Measurements from ENCODE around the gene CCDC146. TPM values are rescaled to one million over a fixed set of nuclear protein-coding genes. Genes with fewer than 3 reads are reported as not detected.

CCDC146 gene
- total RNA-seq, 4 donors from 2014 or later: 13.7 to 65.1 (median 15.7) TPM

- Histone ChIP-seq H3K4me1 (no peaks in the 10 kb centered on the region), H3K9me3 (no peaks in the 10 kb centered on the region), H3K27me3 (no peaks in the 10 kb centered on the region), H3K36me3 (peaks cover 4% of the 10 kb centered on the region), H3K27ac (no peak overlapping the region), H3K4me3 (no peak overlapping the region)
- no peak for DNase-seq (ENCODE audit: low spot score in 2 of 2)
- no peak for TF ChIP-seq EP300 (IDR thresholded peaks at IDR 0.05)
- TF ChIP-seq CTCF (IDR thresholded peaks at IDR 0.05): no peak
- TF ChIP-seq POLR2A (IDR thresholded peaks at IDR 0.05): no peak
- TF ChIP-seq POLR2AphosphoS5 (IDR thresholded peaks at IDR 0.05): no peak
- WGBS: 95% methylated on average over 6 of the region's 6 CpGs
These were observed 136.2 kb downstream of the CCDC146 start for GRCh38 chr7:77258593-77258992.

- Histone ChIP-seq H3K4me1 (no peaks in the 10 kb centered on the region), H3K36me3 (peaks cover 4% of the 10 kb centered on the region), H3K9me3 (no peaks in the 10 kb centered on the region), H3K27ac (no peak overlapping the region), H3K4me3 (no peak overlapping the region), H3K27me3 (no peaks in the 10 kb centered on the region)
- no peak for TF ChIP-seq POLR2A (IDR thresholded peaks at IDR 0.05)
- TF ChIP-seq EP300 (IDR thresholded peaks at IDR 0.05): no peak
- no peak for TF ChIP-seq POLR2AphosphoS5 (IDR thresholded peaks at IDR 0.05)
- TF ChIP-seq CTCF (IDR thresholded peaks at IDR 0.05): no peak
- DNase-seq (ENCODE audit: low spot score in 2 of 2): no peak
- 91% methylated on average over 4 of the region's 4 CpGs for WGBS
These were observed 139.9 kb downstream of the CCDC146 start for GRCh38 chr7:77262316-77262715.

GRCh38 chr7:77265666-77266065 is 143.3 kb downstream of the CCDC146 start:
- Histone ChIP-seq H3K27me3 (no peaks in the 10 kb centered on the region), H3K4me3 (no peak overlapping the region), H3K9me3 (no peaks in the 10 kb centered on the region), H3K36me3 (no peaks in the 10 kb centered on the region), H3K27ac (no peak overlapping the region), H3K4me1 (no peaks in the 10 kb centered on the region)
- WGBS: 84% methylated on average over 4 of the region's 4 CpGs
- TF ChIP-seq EP300 (IDR thresholded peaks at IDR 0.05) (no peak), POLR2A (IDR thresholded peaks at IDR 0.05) (no peak), CTCF (IDR thresholded peaks at IDR 0.05) (no peak), POLR2AphosphoS5 (IDR thresholded peaks at IDR 0.05) (no peak)
- no peak for DNase-seq (ENCODE audit: low spot score in 2 of 2)

DNA sequence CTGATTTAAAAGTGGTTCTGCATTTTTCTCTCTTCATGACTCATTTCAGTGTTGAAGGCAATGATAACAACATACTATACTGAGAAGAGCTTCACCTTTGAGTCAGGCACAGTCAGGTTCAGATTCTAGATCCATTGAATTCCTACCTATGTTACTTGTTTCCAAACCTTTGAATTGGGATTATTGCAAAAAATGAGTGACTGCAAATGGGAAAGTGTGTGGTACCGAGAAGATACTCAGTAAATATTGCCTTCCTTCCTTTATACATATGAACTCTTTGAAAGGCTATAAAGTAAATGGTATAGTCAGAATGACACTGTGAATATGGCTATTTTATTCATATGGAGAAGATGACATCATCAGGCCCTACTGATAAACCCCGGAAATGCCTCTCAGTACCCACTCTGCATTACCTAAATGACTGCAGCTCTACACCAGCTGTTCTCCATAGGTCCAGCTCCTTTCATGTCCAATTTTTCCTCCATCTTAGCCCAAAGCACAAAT is 143.9 kb downstream of the CCDC146 start:
- Histone ChIP-seq H3K9me3 (no peaks in the 10 kb centered on the region), H3K4me1 (no peaks in the 10 kb centered on the region), H3K36me3 (no peaks in the 10 kb centered on the region), H3K27ac (no peak overlapping the region), H3K4me3 (no peak overlapping the region), H3K27me3 (no peaks in the 10 kb centered on the region)
- TF ChIP-seq CTCF (IDR thresholded peaks at IDR 0.05) (no peak), POLR2A (IDR thresholded peaks at IDR 0.05) (no peak), EP300 (IDR thresholded peaks at IDR 0.05) (no peak), POLR2AphosphoS5 (IDR thresholded peaks at IDR 0.05) (no peak)
- no peak for DNase-seq (ENCODE audit: low spot score in 2 of 2)
- 84% methylated on average over 2 of the region's 2 CpGs for WGBS

- TF ChIP-seq POLR2A (IDR thresholded peaks at IDR 0.05) (no peak), CTCF (IDR thresholded peaks at IDR 0.05) (no peak), EP300 (IDR thresholded peaks at IDR 0.05) (no peak), POLR2AphosphoS5 (IDR thresholded peaks at IDR 0.05) (no peak)
- DNase-seq (ENCODE audit: low spot score in 2 of 2): no peak
- H3K36me3 ChIP-seq: no peaks in the 10 kb centered on the region
- H3K4me1 ChIP-seq: no peaks in the 10 kb centered on the region
- H3K4me3 ChIP-seq: no peak overlapping the region
- H3K9me3 ChIP-seq: no peaks in the 10 kb centered on the region
- 79% methylated on average over 4 of the region's 4 CpGs for WGBS
- no peaks in the 10 kb centered on the region for H3K27me3 ChIP-seq
- H3K27ac ChIP-seq: no peak overlapping the region
These were observed 147.1 kb downstream of the CCDC146 start for GRCh38 chr7:77269360-77270093.

All from suprapubic skin (tissue), 4 donors.